Mesenteric fat pad (tissue), 1 donor: ENCODE results near the gene CXCR2. TPM values are rescaled to one million over a fixed set of nuclear protein-coding genes. Genes with fewer than 3 reads are reported as not detected.

Experiments used
- DNase-seq: peaks from one replicate; pipeline ENCODE4 v3.0.0-alpha.2; 2020; ENCODE audit warnings: low spot score
- total RNA-seq: library from RNA; stranded (reverse); fragmentation: NEBNext Ultra II Directional; extraction: Animal tissue kit (Norgen Biotek cat#: 25700); gene quantifications from one replicate; pipeline ENCODE4 v1.2.1, GENCODE V29; 2021
- donor health status: DM: yes; HTN: yes; CAD: no.

Gene CXCR2
- total RNA-seq, 1 donor from 2014 or later = 9.9 TPM

GRCh38 chr2:218180467-218181114 lies 54.8 kb downstream of the CXCR2 start:
- no peak for DNase-seq

DNA sequence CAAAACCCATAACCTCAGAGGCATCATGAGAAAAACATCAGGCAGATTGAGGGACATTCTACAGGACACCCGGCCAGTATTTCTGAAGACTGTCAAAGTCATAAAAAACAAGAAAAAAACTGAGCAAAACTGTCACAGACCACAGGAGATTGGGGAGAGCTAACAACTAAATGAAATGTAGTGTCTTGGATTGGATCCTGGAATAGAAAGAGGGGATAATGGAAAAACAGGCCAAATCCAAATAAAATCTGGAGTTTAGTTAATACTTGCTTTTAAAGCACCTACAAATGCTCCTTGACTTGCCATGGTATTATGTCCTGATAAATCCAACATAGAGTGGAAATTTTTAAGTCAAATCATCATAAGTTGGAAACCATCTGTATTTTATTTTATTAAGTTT lies 58.5 kb downstream of the CXCR2 start:
- DNase-seq = no peak

- no peak for DNase-seq
Measured at GRCh38 chr2:218186355-218186766, 60.5 kb downstream of the CXCR2 start.

Other genes with a start within 250 kb of the CXCR2 start
- 449 TPM for gene TNS1, start 123.0 kb upstream of the CXCR2 start, total RNA-seq
- gene RUFY4, start 56.8 kb upstream of the CXCR2 start, total RNA-seq = 0.42 TPM
- 7.2 TPM for gene CXCR1, start 40.9 kb downstream of the CXCR2 start, total RNA-seq
- 323 TPM for gene ARPC2, start 91.2 kb downstream of the CXCR2 start, total RNA-seq
- gene GPBAR1, start 135.0 kb downstream of the CXCR2 start, total RNA-seq = 34.8 TPM
- gene AAMP, start 144.1 kb downstream of the CXCR2 start, total RNA-seq = 89.7 TPM
- 51.5 TPM for gene PNKD, start 144.5 kb downstream of the CXCR2 start, total RNA-seq
- gene TMBIM1, start 166.5 kb downstream of the CXCR2 start, total RNA-seq = 516 TPM
- not detected for gene CATIP, start 230.8 kb downstream of the CXCR2 start, total RNA-seq